Measurements from ENCODE around the gene NR2F1-AS1.
"Not testable (repeated sequence)": the region's sequence is repeated elsewhere in the genome, so short reads cannot be mapped to it uniquely, and the experiment has no call there.

NR2F1-AS1 gene

DNA sequence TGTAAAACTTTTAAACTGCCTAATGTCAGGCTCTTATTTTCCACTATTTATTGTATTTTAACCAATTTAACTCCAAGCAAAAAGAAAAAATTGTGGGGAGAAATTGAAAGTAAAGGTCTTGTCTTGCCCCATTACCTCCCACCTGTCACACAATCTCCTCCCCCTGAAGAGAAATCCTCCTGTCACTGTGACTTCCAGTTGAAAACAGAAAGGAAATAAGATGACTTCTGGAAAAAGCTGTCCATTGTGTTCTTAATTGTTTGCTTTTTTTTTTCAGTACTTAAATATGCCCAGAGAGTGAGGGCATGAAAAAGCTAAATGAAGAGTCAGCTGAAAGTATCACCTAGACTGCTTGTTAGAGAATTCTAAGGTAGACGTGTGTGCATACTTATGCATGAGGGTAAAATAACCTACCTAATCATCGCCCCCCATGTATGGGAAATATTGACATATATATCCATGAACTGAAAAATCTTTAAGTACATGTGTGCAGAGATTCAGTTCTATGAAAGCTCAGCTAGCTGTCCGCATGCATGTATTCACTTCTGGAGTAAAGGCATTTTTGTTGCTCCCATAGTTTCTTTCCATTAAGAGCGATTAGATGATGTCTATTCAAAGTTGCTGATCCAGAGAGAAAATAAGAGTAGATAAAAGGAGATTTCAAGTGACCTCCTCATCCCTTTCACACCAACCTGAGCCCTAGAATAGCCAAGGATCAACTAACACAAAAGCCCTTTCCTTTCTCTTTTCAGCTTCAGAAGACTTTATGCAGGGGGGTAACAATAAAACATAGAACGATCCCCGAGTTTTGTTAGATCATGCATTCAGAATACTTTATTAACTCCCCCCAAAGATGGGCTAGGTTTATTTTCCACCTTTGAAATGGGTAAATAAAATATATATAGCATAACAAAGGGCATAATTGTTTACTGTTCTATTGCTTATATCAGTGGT is 5.3 kb downstream of the NR2F1-AS1 start:
- DNase-seq: no peak

- DNase-seq: no peak
Measured at GRCh38 chr5:93574491-93575305, 6.3 kb downstream of the NR2F1-AS1 start.

DNA sequence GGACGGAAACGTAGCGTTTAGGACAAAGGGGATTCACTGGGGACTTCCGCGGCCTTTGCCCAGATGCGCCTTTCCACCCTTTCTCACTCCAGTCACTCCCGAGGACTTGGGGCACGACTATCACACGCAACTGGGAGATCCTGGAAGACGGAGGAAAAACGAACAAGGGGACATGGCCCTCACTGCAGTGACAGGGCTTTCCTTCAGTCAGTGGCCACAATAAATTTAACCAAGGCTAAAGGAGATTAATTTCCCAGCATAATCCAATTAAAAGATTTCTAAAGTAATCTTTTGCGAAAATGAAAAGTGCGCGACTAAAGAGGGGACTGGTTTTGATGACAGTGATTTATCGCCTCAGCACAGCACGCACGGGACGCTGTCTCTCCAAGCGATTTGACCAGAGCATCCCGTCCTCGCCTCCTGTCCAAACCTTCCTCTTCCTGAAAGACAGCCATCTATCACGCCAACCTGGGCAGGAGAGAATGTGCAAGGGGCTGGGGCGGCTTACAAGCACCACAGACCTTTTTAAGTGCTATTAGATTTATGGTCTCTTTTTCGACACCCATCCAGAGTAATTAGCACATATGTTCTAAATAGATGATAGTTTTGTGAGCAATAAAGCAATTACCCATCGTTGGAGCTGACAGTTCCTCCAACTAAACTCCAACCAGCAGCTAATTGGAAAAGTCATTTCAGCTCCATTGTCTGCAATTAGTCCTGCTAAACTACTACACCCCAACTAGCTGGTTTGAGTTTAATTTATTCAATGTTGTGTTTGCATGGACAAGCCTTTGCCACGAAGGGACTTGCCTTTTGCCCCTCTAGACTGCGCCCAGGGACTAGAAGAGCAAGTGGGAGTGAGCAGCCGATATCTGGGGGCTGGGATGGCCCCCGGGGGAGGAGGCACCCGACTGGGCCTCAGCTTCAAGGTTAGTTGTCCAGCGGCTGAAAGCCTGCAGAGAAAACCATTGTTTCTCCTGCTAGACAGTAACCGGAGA is 7.4 kb downstream of the NR2F1-AS1 start:
- no peak for DNase-seq

GRCh38 chr5:93572608-93573353 is 8.2 kb downstream of the NR2F1-AS1 start:
- no peak for DNase-seq

DNA sequence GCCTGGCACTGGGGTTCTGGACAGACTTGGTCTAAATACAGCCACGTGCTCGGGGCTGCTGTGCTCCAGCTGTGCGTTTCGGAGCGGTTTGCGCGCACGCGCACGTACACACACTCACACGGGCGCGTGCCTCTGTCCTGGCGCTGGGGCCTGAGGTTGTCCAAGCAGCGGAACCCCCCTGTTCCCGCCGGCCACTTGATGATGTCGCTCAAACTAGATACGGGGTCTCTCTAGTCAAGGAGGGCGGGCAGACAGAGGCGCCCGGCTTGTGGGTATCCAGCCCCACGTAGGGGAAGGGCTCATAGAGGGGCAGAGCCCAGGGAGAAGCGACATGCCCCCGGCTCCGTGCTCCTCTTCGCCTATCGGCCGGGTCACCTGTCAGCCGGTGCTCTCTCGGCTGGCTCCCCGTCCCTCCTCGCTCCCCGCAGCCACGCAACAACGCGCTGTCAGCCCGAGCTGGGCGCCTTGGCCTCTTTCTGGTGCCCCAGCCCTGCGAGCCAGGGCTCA is 8.9 kb downstream of the NR2F1-AS1 start:
- no peak for DNase-seq

- no peak for DNase-seq
Measured at GRCh38 chr5:93571114-93571949, 9.7 kb downstream of the NR2F1-AS1 start.

- DNase-seq: no peak
Measured at GRCh38 chr5:93570294-93571113, 10.5 kb downstream of the NR2F1-AS1 start.

DNA sequence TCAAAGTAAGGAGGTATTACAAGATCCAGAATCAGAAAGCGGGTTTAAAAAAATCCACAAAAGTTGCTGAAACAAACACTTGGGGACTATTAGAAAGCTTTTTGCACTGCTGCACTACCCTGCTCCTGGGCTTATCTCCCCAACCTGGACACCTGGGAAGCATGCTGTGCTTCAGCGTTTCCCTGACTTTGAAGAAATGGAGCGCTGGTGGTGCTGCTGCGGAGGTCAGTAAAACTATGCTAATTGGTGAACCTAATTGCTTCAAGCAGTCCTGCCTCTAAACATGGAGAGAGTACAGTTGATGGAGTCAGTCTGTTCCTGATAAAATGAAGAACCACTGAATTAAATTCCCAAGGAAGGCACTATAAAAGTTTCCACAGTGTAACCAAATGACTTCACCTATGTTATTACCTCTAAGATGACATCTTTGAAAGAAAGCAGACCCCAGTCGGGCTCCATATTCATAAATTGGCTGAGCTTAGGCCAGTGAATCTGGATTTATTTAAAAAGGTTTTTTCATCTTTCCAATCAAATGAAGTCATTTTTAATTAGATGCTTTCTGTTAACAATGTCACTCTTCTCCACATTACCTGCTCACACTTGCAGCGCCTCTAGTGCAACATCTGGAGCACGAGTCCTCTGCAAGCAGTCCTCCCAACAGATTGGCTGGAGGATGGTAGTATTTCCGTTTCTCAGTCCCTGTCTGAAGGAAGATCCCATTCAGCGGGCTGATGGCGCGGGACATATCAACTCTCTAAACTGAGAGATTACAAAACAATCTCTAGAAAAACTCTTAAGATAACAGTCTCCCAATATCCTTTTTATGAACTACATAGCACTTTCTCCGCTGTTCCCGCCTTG is 11.5 kb downstream of the NR2F1-AS1 start:
- no peak for DNase-seq

- no peak for DNase-seq
Measured at GRCh38 chr5:93567424-93567823, 13.6 kb downstream of the NR2F1-AS1 start.

DNA sequence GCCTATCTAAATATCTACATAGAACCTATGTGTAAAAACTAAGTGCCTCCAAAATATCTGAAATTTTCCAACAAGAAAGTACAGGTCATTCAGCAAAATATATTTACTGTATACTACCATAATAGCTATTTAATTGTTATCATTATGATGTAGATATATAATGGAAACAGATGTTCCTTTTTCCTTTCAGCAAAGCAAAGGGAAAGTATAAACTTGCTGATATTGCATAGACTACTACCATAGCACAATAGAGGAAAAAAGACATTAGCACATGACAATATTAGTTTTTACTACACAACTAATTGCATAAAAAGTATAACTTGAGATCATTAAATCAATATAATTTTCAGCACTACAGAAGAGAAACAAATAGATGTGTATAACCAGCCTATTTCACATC is 14.9 kb downstream of the NR2F1-AS1 start:
- no peak for DNase-seq

DNA sequence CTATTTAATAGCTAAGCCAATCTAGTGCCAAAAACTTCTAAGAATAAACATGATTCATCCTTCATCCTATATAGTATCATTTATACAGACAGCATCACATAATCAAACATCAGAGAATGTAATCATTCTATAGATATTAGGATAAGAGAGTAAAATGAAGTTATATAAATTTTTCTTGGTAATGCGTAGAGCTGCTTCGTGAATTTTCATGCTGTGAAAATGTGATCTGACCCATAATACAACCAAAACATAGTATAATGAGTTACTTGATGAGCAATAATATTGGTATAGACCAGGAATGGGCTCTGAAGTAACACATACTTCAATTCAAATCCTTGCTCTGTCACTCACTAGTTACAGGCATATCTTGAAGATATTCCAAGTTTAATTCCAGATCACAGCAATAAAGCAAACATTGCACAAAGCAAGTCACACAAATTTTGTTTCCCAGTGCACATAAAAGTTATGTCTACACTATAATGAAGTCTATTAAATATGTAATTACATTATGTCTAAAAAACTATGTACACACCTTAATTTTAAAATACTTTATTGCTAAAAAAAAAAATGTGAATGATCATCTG is 23.9 kb downstream of the NR2F1-AS1 start:
- no peak for DNase-seq

- DNase-seq: not testable (repeated sequence)
Measured at GRCh38 chr5:93549594-93549993, 31.4 kb downstream of the NR2F1-AS1 start.

DNA sequence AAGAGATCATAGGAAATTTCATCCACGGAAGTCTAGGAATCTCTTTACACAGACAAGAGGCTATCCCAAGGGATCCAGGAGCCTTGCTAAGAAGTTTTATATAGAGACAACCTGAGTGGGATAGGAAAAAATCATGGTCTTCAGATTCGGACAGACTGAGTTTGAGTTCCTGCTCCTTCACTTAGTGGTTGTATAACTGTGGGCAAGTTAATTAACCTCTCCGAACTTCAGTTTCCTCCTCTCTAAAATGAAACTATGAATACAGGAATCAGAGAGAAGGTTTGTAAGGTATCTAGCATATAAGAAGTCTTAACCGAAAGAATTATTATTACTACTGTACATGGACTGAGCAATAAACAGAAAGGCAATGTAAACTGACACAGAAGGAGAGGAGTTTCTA is 35.1 kb downstream of the NR2F1-AS1 start:
- DNase-seq: no peak

GRCh38 chr5:93532370-93532769 is 48.6 kb downstream of the NR2F1-AS1 start:
- DNase-seq: no peak

GRCh38 chr5:93521815-93522214 is 59.2 kb downstream of the NR2F1-AS1 start:
- DNase-seq: not testable (repeated sequence)

DNA sequence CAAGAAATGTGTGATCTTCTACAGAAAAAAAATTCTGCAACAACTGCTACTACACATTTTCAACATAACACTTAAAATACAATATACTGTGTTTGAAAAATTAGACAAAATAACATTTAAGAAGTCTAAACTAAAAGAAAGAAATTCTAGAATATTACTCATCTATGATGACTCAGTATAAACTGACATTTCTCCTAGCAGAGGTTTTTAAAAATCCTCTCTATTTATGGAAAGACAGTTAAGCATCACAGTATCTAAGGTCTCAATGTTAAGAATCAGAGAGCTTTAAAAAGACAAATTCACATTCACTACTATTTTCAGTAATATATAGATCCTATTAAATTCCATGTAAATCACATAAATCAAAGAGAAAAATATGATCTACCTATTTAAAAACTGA is 61.3 kb downstream of the NR2F1-AS1 start:
- no peak for DNase-seq

- DNase-seq: no peak
Measured at GRCh38 chr5:93517828-93518227, 63.2 kb downstream of the NR2F1-AS1 start.

- DNase-seq: no peak
Measured at GRCh38 chr5:93513298-93513697, 67.7 kb downstream of the NR2F1-AS1 start.
